HG03469 (cell line): ENCODE results near the gene CYSRT1.

ENCODE experiments used
- ATAC-seq: cut with Tn5 transposase; IDR thresholded peaks from one replicate; pipeline ENCODE4 v1.9.1; 2021; ENCODE audit warnings: mild to moderate bottlenecking, moderate library complexity, moderate number of reproducible peaks; ENCODE audit not compliant: unreplicated experiment

CYSRT1 gene

DNA sequence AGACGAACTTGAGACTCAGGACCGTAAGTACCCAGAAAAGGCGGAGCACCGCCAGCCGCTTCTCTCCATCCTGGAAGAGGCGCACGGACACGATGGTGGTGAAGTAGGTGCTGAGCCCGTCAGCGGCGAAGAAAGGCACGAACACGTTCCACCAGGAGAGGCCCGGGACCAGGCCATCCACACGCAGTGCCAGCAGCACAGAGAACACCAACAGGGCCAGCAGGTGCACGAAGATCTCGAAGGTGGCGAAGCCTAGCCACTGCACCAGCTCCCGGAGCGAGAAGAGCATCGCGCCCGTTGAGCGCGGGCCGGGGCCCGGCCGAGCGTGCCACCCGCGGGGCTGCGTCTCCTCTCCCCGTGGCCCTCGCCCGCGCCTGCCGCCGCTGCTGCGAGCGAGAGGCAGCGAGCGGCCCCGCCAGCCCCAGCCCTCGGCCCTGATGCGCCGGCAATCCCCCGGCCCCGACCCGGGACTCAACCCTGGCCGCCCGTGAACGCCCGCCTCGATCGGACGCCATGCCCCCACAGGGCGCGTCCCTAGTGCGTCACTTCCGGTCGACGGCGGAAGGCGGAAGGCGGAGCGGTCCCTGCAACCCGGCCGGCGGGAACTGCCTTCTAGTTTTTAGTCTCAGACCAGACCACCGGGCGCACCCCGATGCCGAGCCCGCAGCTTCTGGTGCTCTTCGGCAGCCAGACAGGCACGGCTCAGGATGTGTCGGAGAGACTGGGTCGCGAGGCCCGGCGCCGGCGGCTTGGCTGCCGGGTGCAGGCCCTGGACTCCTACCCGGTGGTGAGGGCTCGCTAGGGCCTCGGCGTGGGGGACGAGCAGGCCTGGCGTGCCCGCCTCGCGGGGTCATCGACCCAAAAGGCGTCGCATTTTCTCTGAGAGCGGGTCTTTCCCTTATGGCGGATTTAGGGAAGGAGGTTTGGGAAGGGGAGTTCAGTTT lies 19.6 kb upstream of the CYSRT1 start, which contains the start of the genes NDOR1 and TMEM203:
TSS of gene NDOR1 (plus strand) at position 575 of the 944 bp plus-strand sequence. CDS start at position 653, 78 bp downstream.
TSS of gene TMEM203 (minus strand) at position 523 of the 944 bp plus-strand sequence. CDS start at position 289, 234 bp downstream.
- peak; percentile 36 for ATAC-seq

DNA sequence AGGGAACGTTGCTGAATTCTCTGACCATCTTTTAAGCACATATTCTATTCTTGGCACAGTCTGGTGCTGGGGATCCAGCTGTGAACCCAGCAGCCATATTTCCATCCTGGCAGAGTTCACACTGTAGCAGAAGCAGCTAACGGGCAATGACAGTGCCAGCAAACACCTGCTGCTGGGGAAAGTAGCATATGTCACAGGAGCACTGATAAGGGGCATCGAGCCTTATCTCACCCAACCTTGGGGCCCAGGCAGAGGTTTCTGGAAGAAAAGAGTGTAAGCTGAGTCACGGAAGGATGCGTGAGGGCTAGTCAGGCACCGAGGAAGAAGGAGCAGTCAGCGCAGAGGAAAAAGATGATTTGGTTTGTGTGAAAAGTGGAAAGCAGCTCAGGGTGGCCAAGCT lies 18.4 kb upstream of the CYSRT1 start:
- ATAC-seq, result no peak

DNA sequence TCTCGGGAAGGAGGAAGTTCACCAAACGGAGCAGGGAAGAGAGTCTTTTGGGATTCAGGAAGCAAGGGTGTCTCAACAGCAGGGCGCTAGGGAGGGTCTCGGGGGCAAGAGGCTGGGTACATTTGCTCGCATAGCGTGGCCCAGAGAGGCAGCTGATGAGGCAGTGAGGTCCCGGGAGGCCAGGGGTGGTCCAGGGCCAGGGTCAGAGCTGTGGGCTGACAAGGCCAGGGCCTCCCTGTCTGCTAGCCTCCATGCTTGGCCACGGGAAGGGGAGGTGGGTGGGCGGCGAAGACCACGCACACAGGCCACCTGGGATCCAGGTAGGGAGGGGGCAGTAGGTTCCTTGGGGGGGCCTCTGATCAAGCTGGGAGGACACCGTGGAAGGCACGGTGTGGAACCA lies 13.4 kb upstream of the CYSRT1 start:
- no peak for ATAC-seq

DNA sequence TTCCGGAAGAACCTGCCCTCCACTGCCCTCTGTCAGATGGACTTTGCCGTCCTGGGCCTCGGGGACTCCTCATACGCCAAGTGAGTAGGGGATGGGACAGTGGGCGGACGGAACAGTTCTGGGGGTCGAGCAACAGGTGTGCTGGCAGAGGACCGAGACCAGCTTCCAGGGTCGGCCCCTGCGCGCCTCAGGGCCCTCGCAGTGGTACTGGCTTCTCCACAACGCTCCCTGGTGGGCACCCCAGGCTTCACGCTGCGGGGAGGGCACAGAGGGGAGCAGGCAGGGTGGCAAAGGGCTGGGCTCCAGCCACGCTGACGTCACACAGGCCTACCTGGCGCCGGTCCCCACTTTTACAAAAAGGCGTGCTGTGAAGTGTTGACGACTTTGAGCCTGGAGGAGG lies 12.5 kb upstream of the CYSRT1 start:
- ATAC-seq, result no peak

DNA sequence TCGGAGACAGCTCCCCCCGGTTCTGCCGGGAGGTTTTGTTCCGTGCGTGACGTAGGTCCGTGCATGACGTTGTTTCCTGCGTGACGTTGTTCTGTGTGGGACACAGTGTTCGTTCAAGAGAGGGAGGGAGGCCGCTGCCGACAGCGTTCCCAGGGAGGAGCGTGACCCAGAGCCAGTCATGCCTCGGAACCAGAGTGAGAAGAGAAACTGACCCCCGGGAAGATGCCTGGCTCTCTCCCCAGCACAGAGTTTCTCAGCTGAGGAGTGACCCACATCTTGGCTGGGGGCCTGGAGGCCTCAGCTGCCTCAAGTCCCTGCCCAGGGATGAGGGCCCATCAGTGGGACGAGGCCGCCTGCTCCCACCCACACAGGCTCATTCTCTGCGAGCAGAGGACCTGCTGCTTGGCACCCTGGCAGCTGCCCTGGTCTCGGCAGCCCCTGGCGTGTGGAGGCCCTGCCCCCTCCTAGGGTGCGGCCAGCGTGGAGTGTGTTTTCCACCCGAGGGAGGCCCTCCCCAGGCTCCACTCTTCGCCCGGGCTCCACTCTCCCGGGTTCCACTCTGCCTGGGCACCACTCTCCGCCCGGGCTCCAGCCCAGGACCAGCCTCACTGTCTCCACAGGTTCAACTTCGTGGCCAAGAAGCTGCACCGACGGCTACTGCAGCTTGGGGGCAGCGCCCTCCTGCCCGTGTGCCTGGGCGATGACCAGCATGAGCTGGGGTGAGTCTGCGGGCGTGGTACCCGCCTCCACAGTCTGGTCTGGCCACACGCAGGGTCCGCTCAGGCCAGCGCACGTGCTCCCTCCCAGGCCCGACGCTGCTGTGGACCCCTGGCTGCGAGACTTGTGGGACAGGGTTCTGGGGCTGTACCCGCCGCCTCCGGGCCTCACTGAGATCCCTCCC lies 11.6 kb upstream of the CYSRT1 start:
- no peak for ATAC-seq

DNA sequence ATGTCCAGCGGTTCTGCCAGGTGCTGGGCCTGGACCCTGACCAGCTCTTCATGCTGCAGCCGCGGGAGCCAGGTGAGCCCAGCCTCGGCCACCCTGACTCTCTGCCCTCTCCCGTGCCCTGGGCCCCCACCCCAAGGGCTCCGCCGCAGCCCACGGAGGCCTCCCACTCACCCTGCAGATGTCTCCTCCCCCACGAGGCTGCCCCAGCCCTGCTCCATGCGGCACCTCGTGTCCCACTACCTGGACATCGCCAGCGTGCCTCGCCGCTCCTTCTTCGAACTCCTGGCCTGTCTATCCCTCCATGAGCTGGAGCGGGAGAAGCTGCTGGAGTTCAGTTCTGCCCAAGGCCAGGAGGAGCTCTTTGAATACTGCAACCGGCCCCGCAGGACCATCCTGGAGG lies 10.4 kb upstream of the CYSRT1 start:
- no peak for ATAC-seq

DNA sequence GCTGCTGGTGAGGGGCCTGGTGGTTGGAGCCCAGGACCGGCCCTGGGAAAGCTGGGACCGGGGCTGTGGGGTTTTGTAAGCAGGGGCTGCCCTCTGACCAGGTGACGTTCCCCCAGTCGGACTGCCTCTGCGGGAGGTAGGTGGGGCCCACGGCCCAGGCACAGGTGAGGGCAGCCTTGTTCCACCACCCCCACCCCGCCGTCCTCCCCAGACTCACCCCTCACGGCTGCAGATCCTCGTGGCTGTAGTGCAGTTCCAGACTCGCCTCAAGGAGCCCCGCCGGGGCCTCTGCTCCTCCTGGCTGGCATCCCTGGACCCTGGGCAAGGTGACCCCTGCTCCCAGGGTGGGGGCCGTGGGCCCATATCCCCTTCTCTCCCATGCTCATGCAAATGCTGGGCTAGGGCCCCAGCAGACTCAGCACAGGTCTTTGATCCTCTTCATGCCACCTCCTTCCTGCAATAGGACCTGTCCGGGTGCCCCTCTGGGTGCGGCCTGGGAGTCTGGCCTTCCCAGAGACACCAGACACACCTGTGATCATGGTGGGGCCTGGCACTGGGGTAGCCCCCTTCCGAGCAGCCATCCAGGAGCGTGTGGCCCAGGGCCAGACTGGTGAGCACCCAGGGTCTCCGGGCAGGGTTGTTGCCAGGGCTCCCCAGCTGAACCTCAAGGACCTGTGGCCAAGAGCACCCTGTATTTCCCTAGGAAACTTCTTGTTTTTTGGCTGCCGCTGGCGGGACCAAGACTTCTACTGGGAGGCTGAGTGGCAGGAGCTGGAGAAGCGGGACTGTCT lies 9.6 kb upstream of the CYSRT1 start:
- no peak for ATAC-seq

DNA sequence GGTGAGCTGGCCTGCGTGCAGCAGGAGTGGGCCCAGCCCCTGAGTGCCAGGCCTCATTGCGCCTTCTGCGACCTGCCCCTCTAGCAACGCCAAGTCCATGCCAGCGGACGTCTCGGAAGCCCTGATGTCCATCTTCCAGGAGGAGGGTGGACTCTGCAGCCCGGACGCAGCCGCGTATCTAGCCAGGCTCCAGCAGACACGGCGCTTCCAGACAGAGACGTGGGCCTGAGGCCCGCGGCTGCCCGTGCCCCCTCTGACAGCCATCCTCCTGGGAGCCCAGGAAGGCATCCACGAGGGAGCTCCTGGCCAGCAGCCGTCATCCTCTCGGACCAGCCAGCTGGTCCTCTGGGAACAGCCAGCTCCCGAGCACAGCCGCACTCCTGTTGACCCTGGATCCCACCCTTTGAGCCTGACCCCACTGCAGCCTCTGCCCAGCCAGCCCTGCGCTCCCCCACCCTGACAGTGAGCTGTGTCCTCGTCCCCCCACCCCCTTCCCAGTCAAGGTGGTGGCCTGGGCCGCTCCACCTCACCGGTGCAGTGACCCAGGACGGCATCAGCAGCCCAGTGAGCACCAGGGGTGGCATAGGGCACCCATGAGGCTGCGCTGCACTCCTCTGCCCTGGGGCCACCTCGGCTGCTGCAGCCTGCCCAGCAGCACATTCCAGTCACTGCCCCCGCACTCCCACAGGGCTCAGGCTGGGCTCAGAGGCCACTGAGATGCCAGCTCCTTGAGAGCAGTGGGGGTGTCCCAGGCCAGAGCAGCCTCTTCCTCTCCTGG lies 8.6 kb upstream of the CYSRT1 start:
- no peak for ATAC-seq

DNA sequence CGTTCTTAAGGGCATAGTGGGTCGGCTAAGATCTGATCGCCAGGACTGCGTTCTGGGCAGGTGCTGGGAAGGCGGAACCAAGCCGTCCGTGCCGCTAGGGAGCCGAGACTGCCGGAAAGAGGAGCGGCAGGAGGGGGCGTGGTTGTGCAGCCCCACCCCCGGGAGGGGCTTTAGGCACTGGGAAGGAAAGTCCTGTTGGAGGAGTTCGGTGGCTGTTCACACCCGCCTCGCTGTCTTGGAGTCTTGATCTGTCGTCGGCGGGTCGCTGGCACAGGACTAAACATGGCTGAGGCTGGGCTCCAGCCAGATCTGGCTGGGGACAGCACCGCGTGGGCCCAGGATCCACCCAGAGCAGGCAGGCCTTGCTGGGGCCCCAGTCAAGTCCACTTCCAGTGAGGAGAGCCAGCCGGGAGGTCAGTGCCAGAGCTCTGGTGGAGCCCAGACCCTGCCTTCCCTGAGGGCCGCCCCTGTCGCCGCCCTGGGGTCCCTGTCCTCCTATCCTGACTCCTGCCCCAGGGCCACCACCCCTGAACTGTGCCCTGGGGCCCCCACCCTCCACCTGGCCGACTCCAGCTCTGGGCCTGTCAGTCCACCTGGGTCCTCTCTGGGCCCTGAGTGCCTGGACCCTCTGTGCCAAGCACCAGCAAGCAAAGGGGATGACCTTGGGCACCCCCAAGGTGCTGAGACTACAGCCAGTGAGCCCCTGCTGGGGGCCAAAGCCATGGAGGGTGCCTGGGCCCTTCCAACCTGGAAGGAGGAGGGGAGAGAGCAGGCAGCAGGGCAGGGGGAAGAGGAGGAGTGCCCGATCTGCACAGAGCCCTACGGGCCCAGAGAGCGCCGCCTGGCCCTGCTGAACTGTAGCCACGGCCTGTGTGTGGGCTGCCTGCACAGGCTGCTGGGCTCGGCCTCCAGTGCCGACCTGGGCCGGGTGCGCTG lies 7.4 kb upstream of the CYSRT1 start:
- no peak for ATAC-seq

DNA sequence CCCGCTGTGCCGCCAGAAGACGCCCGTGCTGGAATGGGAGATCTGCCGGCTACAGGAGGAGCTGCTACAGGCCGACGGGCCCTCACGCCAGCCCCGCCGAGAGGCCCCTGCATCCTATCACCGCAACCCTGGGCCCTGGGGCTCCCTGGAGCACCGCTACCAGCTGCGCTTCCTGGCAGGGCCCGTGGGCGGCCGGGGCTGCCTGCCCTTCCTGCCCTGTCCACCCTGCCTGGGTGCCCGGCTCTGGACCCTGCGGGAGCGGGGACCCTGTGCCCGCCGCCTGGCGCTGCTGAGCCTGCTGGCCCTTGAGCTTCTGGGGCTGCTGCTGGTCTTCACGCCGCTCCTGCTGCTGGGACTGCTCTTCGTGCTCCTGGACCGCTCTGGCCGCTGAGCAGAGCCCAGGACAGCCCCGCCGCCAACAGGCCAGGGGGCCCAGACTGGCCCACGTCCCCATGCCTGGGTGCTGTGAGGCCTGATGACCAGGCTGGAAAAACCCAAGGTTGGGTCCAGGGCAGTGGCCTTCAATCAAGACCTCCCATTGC lies 6.7 kb upstream of the CYSRT1 start:
- no peak for ATAC-seq

DNA sequence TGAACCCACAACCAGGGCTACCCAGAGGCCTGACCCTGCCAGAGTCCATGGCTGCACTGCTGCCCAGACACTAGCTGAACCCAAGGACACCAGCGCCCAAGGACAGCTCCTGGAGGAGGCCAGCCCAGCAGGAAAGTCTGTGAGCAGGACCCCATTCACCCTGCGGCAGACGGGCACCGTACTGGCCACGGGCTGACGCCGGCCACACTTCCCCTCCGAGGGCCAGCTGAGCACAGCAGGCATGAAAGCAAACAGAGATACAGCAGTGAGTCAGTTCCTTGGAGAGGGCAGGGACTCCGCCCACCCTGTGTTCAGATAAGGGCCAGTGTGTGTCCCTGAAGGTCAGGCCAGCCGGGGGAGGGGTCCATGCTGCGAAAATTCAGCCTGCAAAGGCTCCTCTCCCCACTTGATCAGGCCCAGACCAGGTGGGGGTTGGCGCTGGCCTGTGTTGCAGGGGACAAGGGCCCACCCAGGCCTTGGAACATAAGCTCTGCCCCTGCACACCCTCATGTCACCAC lies 6.2 kb upstream of the CYSRT1 start:
- no peak for ATAC-seq

DNA sequence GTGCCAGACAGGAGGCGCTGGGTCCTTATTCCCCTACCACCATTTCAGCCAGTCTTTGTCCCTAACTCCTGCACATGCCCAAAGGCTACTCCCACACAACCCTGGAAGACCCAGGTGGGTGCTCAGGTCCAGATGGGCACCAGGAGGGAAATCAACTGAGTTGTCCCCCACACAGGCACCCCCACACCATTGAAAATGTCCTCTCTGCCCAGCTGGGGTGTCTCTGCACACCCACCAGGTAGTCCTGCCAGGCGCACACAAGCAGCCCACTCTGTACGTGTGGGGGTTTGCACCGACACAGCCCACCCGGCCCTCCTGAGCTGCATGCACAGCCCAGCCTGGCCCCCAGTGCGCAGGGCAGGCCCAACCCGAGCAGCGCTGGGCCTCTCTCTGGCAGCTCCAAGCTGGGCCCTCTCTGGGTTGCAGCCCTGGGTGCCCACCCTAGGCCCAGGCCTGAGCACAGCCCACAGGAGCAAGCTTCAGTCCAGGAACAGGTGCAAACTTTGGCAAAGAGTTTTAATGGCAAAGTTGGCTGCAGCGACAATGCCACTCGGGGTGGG lies 5.1 kb upstream of the CYSRT1 start:
- no peak for ATAC-seq

DNA sequence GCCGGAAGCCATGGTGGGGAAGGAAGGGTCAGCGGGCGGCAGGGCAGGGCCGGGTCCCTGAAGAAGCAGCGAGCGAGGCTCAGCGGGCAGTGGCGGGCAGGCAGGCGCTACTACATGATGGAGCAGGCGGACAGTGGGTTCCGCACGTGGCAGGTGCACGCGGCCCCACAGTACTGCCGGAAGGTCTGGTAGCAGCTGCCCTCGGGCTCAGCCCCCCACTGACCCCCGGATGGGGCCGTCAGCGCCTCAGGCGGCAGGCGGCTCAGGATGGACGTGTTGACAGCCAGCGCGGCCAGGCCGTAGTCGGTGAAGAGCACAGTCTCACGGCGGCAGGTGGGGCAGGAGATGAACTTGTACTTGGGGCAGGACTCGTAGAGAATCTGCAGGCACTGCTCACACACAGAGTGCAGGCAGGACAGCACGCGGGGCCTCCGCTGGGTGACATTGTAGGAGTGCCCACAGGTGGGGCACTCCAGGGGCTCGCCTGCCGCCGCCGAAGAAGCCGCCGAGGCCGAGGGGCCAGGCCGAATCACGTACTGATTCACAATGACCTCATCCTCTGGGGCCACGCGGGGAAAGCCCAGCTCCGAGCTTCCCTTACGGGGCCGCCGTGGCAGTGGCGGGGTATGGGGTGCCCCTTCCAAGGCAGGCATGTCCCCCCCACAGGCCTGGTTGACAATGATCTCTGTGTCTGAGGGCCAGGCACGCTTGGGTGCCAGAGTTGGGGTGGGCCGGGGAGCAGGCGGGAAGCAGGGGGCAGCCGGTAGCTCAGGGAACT lies 4.5 kb upstream of the CYSRT1 start:
- no peak for ATAC-seq

DNA sequence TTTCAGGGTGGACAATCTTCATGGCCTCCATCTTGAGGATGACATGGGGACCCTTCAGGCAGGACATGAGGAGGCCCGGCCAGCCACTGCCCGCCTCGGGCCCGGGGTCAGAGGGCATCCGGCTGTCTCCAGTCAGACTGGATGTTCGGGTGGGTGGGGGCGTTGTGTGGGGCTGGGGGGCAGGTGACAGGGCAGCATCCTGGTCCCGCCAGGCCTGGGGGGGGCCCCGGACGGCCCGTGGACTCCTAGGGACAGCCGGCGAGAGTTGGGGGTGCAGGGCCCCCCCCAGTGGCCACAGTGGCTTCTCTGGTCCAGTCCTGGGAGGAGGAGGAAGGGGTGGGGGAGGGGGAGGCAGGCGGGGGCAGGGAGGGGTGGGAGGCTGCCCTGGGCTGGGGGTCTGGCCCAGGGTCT lies 3.9 kb upstream of the CYSRT1 start:
- ATAC-seq, result no peak

DNA sequence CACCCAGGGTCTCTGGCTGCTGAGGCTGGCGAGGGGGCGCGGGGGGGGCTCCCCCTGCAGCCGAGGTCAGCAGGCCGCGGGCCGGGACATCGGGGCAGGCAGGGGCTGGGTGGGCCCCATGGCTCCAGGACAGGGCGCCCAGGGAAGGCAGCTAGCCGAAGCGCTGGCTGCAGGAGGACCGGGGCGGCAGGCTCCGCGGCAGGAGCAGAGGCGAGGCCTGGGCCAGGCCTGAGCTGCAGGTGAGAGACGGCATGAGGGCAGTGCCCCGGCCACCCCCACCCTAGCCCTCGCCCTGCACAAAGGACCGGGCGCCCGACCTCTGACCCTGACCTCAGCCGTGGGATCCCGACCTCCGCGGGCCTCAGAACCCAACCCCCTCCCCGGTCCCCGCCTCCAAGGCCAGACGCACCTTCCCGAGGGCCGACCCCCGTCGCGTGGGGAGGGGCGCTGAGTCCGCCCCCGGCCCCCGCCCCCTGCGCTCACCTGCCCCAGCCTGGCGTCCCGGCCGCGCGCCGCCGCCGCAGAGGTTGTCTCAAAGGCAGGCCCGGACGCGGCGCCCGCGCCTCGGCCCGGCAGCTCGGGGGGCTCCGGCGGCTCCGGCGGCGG lies 3.4 kb upstream of the CYSRT1 start:
- ATAC-seq, result no peak

DNA sequence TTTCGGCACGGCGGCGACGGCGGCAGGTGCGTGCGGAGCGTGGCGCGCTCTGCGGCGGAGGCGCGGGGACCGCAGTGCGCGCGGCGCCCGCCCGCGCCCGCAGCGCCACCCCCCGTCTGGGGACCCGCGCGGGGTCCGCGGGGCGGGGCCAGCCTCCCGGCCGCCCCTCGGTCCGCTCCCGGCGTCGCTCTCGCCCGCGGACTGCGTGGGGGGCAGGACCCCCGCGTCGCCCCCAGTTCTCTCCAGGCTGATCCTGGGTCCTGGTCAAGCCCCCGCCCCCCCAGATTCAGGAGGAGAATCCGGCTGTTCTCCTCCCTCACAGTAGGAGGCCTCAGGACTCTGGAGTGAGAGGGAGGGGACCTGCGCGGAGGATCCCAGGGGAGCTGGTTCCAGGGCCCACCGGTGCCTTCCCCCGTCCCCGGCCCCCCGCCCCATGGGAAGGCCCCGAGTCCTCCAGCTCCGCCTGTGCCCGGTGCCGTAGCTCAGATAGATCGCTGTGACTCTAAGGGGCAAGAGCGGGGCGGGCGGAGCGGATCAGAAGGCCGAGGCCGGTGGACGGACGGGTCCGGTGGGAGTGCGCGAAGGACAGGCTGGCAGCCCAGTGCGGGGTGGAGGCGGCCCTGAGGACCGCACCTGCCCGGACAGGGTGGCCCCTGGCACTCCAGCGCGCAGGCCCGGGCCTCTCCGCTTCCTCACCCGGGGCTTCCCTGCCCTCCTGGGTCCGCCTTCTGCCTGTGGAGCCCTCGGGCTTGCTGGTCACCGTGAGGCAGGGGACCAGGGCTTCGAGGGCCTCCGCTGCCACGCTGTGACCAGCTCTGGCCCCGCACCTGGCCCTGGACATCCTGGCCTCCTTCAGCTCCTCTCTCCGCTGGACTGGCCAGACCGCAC lies 2.5 kb upstream of the CYSRT1 start, which contains the start of gene RNF208:
TSS of gene RNF208 (minus strand) at position 51 of the 888 bp plus-strand sequence. CDS start 1,028 bp downstream, outside the sequence.
- peak; percentile 2 for ATAC-seq
